OCI-LY7 (cell line): Measurements from ENCODE around the gene TRIO. TPM values are rescaled to one million over a fixed set of nuclear protein-coding genes. Genes with fewer than 3 reads are reported as not detected.

Experiments
- BruUV-seq: library from RNA; stranded (reverse); fragments of 400-500 nt; replicated peaks from 2 replicates; lab custom pipeline; 2021; lab: Mats Ljungman, UMichigan
- CTCF ChIA-PET: fragments of 300-600 bp; sonication (Branson Sonifier 250); formaldehyde crosslinking; loops from one replicate; lab custom pipeline; 2022; ENCODE audit warnings: antibody characterized with exemption; ENCODE audit not compliant: unreplicated experiment; lab: Charles Lee
- POLR2A ChIA-PET: fragments of 300-600 bp; sonication (Branson Sonifier 250); formaldehyde crosslinking; loops from one replicate; lab custom pipeline; 2022; ENCODE audit warnings: antibody characterized with exemption; lab: Charles Lee
- DNase-seq: peaks from one replicate; pipeline ENCODE4 v3.0.0-alpha.2; 2015; ENCODE audit warnings: low spot score
- H2AFZ ChIP-seq: fragments of 200-600 bp; sonication (generic), shearing (Covaris generic); 2 replicates; pipeline ENCODE4 v1.6.1; 2014; ENCODE audit warnings: mild to moderate bottlenecking, antibody characterized with exemption, low read length, moderate library complexity
- H3K27ac ChIP-seq: fragments of 200-600 bp; sonication (generic); 2 replicates; pipeline ENCODE4 v1.5.1; 2014; ENCODE audit warnings: mixed run types, low read depth, mild to moderate bottlenecking, moderate library complexity, low read length, inconsistent platforms; ENCODE audit not compliant: poor library complexity, severe bottlenecking
- H3K36me3 ChIP-seq: fragments of 200-600 bp; sonication (generic); 2 replicates; pipeline ENCODE4 v1.6.1; 2014; ENCODE audit warnings: mild to moderate bottlenecking, antibody characterized with exemption, low read length, moderate library complexity, mixed read lengths; ENCODE audit not compliant: insufficient read depth
- H3K4me1 ChIP-seq: fragments of 200-600 bp; sonication (generic); 2 replicates; pipeline ENCODE4 v1.5.1; 2014; ENCODE audit warnings: mild to moderate bottlenecking, low read length; ENCODE audit not compliant: insufficient read depth, poor library complexity, severe bottlenecking
- H3K4me2 ChIP-seq: fragments of 200-600 bp; sonication (generic); 2 replicates; pipeline ENCODE4 v1.6.1; 2014; ENCODE audit warnings: mild to moderate bottlenecking, low read length
- H3K4me3 ChIP-seq: fragments of 200-600 bp; sonication (generic); 2 replicates; pipeline ENCODE4 v1.5.1; 2014; ENCODE audit warnings: mild to moderate bottlenecking, low read depth, low read length; ENCODE audit not compliant: poor library complexity, severe bottlenecking
- H3K79me2 ChIP-seq: fragments of 200-600 bp; sonication (generic); 2 replicates; pipeline ENCODE4 v1.6.1; 2016; ENCODE audit warnings: low read depth, mild to moderate bottlenecking, low read length, moderate library complexity, mixed read lengths; ENCODE audit not compliant: insufficient read depth
- H3K9me2 ChIP-seq: fragments of 200-600 bp; sonication (generic); 2 replicates; pipeline ENCODE4 v1.6.1; 2016; ENCODE audit warnings: mild to moderate bottlenecking, low read length, mixed read lengths; ENCODE audit not compliant: insufficient read depth
- H3K9me3 ChIP-seq: fragments of 200-600 bp; sonication (generic); 2 replicates; pipeline ENCODE4 v1.6.1; 2014; ENCODE audit warnings: mild to moderate bottlenecking, mixed run types, low read length, mixed read lengths
- H4K20me1 ChIP-seq: fragments of 200-600 bp; sonication (generic); 2 replicates; pipeline ENCODE4 v1.6.1; 2014; ENCODE audit warnings: mild to moderate bottlenecking, antibody characterized with exemption, low read length, moderate library complexity, mixed read lengths; ENCODE audit not compliant: insufficient read depth
- EZH2phosphoT487 ChIP-seq: fragments of 200-600 bp; sonication (generic); IDR thresholded peaks from 2 replicates; pipeline ENCODE4 v1.6.1; 2018; ENCODE audit warnings: low read depth, borderline replicate concordance, mild to moderate bottlenecking, mixed run types, antibody characterized with exemption, low read length, moderate library complexity, mixed read lengths
- intact Hi-C: fragments of 100-400 bp; cut with micrococcal nuclease; formaldehyde crosslinking; loops from one replicate; pipeline ENCODE4 v1.10.0; 2022; ENCODE audit not compliant: unreplicated experiment
- total RNA-seq, 2 experiments: library from RNA; depleted of rRNA in 1 of 2; stranded (reverse); fragments of >200 nt in 1 of 2; shearing (Covaris generic) in 1 of 2; gene quantifications; 2 replicates each; pipeline ENCODE4 v1.2.3, GENCODE V29; 2014 to 2022
- TF ChIP-seq, protein P1 (sequence below): fragments of 200-600 bp; sonication (generic); conservative IDR thresholded peaks from 2 replicates; pipeline ENCODE4 v1.5.1; 2014; ENCODE audit warnings: mild to moderate bottlenecking, antibody characterized with exemption, low read length, moderate library complexity, mixed read lengths

Gene TRIO
- total RNA-seq, 2 experiments from 2014 or later: 35.8 to 55.1 TPM

DNA sequence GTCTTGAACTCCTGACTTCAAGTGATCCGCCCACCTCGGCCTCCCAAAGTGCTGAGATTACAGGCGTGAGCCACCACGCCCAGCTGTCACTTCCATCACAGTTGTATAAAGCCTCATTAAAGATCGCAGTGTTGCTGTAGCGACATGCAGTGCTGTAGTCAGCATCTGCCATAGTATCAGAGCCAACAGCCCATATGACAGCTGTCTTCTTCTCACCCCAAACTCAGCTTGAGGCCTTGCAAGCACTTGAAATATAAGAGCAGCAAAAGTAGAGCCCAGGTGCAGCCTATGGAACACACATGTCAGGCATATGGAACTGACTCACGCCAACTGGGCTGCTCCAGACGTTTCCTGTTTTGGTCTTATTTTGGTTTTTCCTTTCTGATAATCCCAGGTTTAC lies 167.8 kb downstream of the TRIO start:
- no peak for DNase-seq
- Histone ChIP-seq H3K4me1 (no peaks in the 10 kb centered on the region), H3K36me3 (0 out of 2 replicates have a peak, but pooled peaks cover 4% of the 10 kb centered on the region), H2AFZ (no peak overlapping the region), H3K9me3 (no peaks in the 10 kb centered on the region), H4K20me1 (no peaks in the 10 kb centered on the region), H3K4me2 (no peak overlapping the region), H3K27ac (no peak overlapping the region), H3K79me2 (no peaks in the 10 kb centered on the region), H3K4me3 (no peak overlapping the region), H3K9me2 (no peaks in the 10 kb centered on the region)
- ChIA-PET CTCF (no interaction called here), POLR2A (interaction anchor here (0.6 to 0.7 kb wide), 2 partner anchors 111 to 1456 kb away, joined by 4 to 5 read pairs; no protein-coding TSS in a partner anchor)
- TF ChIP-seq, protein P1, sequence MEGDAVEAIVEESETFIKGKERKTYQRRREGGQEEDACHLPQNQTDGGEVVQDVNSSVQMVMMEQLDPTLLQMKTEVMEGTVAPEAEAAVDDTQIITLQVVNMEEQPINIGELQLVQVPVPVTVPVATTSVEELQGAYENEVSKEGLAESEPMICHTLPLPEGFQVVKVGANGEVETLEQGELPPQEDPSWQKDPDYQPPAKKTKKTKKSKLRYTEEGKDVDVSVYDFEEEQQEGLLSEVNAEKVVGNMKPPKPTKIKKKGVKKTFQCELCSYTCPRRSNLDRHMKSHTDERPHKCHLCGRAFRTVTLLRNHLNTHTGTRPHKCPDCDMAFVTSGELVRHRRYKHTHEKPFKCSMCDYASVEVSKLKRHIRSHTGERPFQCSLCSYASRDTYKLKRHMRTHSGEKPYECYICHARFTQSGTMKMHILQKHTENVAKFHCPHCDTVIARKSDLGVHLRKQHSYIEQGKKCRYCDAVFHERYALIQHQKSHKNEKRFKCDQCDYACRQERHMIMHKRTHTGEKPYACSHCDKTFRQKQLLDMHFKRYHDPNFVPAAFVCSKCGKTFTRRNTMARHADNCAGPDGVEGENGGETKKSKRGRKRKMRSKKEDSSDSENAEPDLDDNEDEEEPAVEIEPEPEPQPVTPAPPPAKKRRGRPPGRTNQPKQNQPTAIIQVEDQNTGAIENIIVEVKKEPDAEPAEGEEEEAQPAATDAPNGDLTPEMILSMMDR: no peak
- no peak for TF ChIP-seq EZH2phosphoT487
- no TSS peak for BruUV-seq
- intact Hi-C loops: no loop called here

DNA sequence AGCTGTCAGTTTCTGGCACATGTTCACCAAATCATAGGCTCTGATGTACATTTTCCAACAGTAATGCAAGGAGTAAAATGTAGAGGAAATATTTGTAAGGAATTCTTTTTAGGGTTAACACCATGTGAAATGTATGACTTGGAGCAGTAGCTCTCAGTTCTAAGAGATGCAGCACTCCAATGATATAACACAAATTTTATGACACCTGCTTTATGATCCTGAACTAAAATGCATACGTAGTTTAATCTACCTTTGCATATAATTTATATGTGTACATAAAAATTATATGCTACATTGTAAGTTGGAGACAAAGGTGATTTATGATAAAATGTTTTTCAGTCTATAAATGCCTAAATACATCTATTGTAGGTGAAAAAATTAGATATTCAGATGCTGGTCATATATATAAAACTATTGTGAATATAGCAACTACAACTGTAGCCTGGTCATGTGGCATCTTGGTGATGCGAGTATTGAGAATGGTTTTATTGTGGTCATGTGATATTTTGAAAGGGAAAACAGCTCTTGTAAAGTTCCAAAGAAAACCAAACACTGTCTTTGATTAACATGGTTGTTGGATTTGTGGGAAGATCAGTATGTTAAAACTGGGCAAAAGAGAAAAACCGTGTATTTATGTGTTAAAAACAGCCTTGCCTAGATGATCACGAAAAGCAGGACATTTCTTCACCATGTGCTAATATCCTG lies 171.0 kb downstream of the TRIO start:
- Histone ChIP-seq H3K9me2 (no peaks in the 10 kb centered on the region), H3K4me2 (no peak overlapping the region), H2AFZ (no peak overlapping the region), H3K27ac (no peak overlapping the region), H3K4me1 (no peaks in the 10 kb centered on the region), H4K20me1 (no peaks in the 10 kb centered on the region), H3K4me3 (no peak overlapping the region), H3K36me3 (peaks cover 8% of the 10 kb centered on the region; the same call in 1 of the 2 replicates), H3K9me3 (no peaks in the 10 kb centered on the region), H3K79me2 (no peaks in the 10 kb centered on the region)
- intact Hi-C loops: no loop called here
- TF ChIP-seq, protein P1: no peak
- no peak for TF ChIP-seq EZH2phosphoT487
- no peak for DNase-seq
- no TSS peak for BruUV-seq
- ChIA-PET POLR2A (no interaction called here), CTCF (interaction anchor here (0.6 kb wide), 1 partner anchor 1094 kb away, joined by 3 read pairs; no protein-coding TSS in a partner anchor)

DNA sequence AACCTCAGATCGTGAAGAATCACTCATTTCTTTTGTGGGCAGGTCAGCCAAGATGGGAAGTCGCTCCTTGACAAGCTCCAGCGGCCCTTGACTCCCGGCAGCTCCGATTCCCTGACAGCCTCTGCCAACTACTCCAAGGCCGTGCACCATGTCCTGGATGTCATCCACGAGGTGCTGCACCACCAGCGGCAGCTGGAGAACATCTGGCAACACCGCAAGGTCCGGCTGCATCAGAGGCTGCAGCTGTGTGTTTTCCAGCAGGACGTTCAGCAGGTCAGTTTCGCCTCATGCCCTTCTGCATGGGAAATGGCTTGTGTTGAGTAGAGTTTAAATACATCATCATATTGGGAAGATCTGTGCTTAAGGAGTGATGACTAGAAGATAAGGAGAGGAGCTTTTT lies 173.3 kb downstream of the TRIO start:
- no peaks in the 10 kb centered on the region for H3K9me3 ChIP-seq
- no peak overlapping the region for H2AFZ ChIP-seq
- H3K4me1 ChIP-seq: no peaks in the 10 kb centered on the region
- intact Hi-C loops: no loop called here
- peaks cover 8% of the 10 kb centered on the region; the same call in 1 of the 2 replicates for H3K36me3 ChIP-seq
- TF ChIP-seq EZH2phosphoT487: no peak
- TF ChIP-seq, protein P1: no peak
- no peak overlapping the region for H3K27ac ChIP-seq
- no peak overlapping the region for H3K4me3 ChIP-seq
- H3K9me2 ChIP-seq: no peaks in the 10 kb centered on the region
- H4K20me1 ChIP-seq: no peaks in the 10 kb centered on the region
- no TSS peak for BruUV-seq
- no peak for DNase-seq
- ChIA-PET CTCF (no interaction called here), POLR2A (interaction anchor here (1.0 kb wide), 1 partner anchor 13 kb away, joined by 3 read pairs; no protein-coding TSS in a partner anchor)
- no peaks in the 10 kb centered on the region for H3K79me2 ChIP-seq
- no peak overlapping the region for H3K4me2 ChIP-seq
